D341Med (cell line): Measurements from ENCODE around the gene PPP1R3G.

Source experiments
- DNase-seq: peaks from one replicate; pipeline ENCODE4 v3.0.0; 2012; ENCODE audit warnings: low spot score

PPP1R3G gene

DNA sequence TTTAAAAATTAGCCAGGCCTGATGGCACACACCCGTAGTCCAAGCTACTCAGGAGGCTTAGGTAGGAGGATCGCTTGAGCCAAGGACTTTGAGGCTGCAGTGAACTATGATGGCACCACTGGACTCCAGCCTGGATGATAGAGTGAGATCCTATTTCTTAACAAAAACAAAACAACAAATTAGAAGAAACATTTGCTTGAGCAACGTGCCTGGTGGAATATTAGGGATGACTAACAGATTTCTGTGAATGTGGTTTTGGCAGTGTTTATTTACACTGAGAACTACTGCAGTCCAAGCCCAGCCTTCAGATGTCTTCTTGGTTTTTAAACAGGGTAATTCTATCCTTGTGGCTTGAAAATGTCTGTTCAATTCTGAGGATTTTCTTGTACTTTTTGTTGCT, 9.2 kb downstream of the PPP1R3G start:
- no peak for DNase-seq

DNA sequence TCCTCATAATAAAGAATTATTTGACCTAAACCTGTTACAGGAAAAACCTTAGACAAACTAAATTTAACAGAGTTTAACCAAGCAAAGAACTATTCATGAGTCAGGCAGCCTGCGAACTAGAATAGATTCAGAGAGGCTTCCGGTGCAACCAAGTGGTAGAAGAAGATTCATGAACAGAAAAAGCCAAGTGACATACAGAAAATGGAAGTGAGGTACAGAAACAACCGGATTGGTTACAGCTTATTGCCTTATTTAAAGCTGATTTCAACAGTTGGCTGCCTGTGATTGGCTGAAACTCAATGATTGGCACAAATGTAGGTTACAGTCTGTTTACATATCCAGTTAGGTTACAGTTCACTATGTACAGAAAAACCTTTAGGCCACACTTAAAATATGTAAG, 10.1 kb downstream of the PPP1R3G start:
- DNase-seq = no peak

DNA sequence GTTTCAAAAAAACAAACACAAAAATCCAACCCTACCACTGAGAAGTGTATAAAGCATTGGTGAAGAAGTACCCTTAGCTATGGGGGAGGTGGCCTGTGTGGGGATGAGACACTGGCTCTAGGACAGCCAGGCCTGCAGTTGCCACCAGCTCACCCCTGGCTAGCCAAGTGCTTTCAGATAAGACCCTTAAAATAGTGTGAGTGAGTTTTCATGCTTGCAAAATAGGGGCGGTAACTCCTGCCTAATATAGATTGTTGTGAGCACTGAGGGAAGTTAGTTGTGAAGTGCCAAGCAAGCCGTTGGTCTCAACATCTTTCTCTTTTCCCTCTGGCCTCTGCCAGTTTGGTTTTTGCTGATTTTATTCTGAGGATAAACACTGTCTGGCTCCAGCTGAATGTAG, 11.3 kb downstream of the PPP1R3G start:
- no peak for DNase-seq

DNA sequence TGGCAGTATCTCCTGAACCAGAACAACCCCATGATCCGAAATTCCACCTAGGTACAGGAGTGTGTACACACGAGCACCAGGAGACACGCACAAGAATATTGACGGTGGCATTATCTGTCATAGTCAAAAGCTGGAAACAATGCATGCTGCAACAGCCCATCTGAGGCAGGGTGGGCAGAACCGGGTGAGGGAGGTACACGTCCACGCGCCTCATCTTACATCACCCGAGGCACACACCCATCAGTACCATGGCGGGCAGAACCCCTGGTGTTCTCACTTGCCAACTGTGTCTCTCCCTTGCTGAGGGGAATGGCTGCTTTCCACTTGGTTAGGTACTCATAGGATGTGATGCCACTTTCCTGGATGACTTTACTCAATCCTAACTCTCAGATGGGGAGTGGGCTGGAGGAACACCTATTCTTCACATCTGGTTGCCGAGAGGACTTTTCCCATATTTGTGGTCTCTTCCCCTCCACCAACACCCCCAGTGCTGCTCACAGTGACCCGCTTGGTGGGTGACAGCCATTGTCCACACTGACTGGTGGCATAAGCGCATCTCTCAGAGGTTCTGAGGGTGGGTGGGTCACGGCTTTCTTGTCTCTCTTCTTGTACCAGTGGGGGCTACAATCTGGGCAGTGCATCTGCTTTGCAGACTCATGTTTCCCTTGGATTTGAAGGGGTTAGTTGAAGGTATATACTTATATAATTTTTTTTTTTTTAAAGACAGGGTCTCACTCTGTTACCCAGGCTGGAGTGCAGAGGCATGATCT, 13.5 kb downstream of the PPP1R3G start:
- DNase-seq = no peak

DNA sequence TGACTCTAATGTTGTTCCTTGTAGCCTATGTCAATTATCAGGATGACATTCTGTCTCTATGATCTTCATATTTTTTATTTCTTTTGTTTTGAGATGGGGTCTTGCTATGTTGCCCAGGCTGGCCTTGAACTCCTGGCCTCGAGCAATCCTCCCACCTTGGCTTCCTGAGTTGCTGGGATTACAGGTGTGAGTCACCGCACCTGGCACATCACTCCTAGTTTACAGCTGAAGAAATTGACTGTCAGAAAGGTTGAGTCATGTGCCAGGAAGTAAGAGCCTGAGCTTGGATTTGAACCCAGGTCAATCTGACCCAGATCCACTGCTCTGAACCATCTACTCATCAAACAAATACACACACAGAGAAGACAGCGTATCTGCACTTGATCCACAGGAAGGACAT, 14.4 kb downstream of the PPP1R3G start:
- no peak for DNase-seq

DNA sequence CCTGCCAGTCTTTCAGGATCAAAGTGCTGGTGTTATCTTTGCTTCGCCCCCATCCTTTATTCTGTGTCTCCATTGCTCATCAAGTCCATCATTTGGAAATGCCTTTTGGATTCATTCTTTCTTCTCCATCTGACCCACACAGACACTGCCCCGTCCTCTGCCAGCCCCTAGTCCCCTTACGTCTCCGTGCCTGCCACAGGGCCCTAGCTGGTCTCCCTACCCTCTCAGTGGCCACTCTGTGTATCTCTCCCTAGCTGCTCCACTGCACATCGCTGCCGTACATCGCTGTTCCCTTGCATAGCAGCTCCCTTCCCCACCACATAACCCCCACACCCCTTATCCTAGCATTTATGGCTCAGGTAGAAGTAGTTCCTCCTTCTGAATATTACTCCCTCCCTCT, 15.7 kb downstream of the PPP1R3G start:
- DNase-seq = no peak

DNA sequence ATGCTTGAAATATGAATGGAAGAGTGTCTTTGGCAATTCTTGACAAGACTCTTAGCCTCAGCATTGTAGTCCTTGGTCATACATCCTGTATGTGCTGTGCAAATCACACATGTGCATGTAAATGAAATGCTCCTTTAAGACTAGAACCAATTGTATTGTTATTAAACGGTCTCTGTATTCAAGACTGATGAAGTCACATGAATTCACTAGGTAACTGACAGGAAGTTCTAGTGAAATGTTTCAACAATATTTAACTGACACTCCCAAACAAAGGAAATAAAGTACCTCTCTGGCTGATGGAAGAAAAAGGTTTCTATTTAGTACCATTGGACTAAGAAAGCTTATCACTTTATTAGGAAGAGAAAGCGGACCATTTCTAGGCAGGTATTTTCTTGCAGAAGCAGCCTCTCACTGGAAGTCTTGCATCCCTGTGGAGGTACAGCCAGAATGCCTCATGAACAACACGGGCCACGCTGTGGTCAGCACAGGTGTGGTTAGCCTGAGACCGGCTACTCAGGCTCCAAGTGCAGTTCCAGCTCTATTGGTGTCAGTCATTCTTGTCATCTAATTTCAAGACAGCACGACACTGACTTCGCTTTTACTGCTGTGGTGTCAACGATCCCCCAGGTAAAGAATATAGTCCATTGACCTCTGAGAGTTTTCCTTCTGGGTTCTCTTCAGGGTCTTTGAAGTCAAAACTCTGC, 17.3 kb downstream of the PPP1R3G start:
- DNase-seq = no peak

DNA sequence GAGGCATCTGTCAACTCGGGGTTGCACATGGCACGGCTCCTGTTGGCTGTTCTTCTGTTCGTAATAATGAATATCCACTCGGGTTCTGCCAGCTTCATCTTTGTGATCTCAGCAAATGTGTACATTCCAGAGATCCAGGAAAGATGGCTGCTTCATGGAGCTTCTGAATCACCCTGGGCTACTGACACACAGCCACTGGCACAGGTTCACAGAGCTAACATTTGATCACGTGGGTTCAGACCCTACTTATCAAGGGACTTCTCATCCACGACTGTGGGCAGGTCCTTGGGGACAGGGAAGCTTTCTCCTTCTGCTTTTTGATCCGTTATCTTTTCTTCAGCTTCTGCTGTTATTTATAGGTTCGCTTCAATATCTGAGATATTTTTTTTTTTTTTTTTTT, 18.1 kb downstream of the PPP1R3G start:
- no peak for DNase-seq

DNA sequence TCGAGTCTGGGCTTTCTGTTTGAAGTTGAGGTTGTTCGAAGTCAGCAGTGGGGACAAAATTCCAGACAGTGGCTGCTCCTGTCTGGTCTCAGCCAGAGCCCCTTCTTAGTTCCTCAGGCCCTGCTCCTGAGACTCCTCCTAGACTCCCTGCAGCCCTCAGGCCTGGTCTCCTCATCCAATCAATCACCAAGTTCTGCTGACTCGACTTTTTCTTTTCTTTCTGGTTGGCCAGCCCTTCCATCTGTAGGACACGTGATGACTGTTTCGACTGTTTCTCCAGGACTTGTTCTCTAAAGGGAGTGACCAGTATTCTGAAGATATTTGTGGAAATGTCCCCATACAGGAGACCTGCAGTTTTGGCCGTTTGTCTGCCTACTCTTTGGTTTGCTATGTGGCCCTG, 19.5 kb downstream of the PPP1R3G start:
- no peak for DNase-seq

DNA sequence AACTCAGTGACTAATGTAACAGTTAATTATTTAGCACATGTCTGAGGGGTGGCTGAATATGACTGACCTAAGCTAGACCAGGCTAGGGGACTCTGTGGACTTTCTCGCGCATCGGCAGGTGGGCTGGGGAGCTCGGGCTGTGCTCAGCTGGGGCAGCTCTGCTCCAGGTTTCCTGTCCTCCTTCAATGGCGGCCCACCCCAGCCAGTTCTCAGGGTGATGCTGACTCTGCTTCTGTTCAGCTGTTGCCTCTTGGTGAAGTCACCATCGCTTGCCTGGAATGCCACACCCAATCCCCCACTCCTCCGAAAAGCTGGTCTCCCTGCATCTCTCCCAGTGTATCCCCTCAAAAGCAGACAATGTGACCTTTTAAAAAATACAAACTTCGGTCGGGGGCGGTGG, 20.0 kb downstream of the PPP1R3G start:
- no peak for DNase-seq

DNA sequence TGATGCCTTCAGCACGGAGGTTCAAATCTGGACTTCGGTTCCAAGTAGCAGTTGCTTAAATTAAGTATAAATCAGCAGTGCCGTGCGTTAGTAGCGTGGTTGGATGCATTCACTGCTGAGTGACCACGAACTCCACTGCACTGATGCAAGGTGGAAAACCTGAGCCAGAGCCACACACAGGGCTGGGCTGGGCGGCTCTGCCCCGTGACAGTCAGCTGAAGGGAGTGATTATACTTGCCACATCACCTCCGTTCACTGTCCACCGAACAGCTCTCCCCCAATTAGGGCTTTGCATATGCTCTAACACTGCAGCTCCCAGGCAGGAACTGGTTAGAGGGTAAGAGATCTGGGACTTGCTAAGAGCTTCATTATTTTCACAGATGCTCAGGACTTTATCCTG, 22.2 kb downstream of the PPP1R3G start:
- DNase-seq = no peak

DNA sequence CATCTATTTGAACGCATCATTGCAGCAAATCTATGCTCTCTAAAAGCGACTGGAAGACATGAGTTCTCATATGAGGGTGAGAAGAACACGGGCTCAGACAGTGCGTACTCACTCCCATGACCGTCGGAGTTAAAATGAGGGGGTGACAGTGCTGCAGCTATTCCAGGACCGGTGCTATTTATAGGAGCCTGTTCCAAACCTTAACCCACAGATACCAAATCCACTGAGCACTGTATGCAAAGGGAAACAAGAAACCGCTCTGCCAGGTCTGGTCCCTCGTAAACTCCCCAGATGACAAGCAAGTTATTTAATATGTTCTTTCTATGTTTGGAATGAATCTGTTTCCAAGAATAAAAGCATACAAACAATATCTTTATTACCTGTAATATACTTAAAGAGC, 22.9 kb downstream of the PPP1R3G start:
- no peak for DNase-seq

DNA sequence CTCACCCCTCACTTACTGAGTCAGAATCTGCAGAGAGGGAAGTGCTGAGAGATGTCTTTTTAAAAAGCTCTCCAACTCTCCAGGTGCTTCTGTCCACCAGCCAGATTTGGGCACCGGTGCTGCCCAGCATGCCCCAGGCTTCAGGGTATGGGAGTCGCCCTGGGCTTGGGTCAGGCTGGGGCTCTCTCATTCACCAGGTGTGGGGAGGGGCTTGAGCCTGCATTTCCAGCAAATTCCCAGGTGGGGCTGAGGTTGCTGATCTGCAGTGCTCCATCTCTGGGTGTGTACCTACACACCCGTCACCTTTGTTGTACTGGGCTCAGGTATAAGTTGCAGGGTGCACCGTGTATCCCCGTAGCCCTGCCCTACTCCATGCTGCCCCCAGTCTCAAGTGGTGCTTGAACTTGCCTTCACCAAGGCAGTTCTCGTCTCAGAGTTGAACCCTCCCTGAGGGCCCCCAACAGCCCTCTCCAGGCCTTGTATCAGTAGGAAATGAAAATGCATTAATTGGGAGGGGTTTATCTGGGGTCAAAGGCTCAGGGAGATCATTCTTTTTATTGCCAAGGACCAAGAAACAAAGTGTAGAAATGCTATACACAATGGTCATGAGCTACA, 23.5 kb downstream of the PPP1R3G start:
- no peak for DNase-seq

DNA sequence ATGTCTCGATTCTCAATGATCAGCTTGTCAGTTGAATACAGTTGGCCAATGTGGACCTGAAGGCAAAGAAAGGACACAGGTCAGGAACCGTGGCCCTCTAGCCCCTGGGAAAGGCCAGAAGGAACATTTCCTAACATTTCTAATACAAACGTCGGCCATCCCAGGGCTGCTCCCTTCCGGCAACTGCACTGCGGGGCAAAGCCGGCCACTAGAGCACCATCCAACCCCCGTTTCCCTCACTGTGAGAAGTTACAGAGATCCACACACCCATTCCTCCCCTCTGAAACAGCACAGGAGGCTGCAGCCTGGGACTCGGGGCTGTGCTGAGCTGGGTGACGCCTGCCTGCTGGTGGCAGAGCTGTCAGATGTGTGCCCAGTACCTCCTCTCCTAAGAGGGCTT, 24.3 kb downstream of the PPP1R3G start:
- no peak for DNase-seq

DNA sequence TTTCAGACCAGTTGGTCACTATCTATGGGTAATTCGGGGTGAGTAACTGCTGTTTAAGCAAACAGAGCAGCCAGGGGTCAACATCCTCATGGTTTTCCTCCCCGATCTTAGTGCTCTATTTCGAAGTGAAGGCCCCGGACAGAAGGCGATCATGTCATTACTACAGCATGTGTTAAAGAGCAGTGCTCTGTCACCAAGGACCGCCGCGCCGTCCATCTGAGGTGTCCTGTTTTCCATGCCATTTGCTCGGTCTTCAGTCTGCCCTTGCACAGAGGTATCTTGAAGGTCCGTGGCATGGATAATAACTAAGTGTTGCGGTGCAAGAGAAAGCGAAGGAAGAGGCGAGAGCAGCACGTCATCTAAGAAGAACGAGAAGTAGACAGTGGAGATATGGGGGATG, 25.1 kb downstream of the PPP1R3G start:
- no peak for DNase-seq

DNA sequence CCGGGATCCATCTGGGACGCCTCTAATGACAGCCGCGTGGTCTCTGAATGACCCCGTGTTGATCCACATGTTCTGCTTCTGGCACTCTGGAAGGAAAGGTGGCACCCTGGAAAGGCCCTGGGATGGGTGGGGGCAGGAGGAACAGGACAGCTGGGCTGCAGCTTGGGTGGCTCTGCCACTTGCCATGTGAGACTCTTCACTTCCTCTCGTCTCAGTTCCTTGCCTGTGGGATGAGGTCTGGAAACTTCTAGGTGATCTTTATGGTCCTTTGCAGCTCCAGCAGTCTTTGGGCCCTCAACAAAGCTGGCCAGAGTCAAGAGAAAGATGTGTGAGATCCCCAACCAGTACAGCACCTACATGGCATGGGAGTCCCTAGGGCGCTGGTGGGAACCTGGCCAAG, 26.5 kb downstream of the PPP1R3G start:
- DNase-seq = no peak

DNA sequence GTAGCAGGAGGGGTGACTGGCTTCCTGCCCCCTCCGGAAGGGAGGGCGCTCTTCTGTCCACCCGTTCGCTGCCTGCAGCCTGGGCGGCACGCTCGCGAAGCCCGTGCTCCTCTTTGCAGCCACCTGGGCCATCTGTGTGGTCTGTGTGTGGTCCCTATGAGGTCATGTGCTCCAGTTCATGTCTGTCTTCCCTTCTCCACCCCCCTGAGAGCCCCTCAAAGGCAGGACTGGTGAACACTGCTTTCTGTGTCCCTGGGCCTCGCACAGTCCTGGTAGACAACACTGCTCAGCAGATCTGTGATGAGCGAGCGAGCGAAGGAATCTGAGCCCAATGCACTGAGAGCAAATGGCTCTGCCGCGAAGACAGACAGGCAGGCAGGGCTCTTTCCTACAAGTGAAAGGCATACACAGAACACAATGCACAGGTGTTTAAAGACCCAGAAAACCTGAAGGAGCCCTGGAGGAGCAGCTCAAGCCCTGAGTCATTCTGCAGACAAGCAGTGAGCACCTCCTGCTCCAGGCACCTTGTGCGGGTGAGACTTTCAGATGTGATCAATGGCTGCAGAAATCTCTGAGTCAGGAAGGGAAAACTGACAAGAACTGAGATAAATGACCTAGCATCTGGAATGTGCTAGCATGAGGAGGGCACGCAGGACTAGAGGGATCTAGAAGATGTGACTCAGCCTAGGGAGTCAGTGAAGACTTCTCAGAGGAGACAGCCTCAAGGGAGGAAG, 27.1 kb downstream of the PPP1R3G start:
- no peak for DNase-seq

DNA sequence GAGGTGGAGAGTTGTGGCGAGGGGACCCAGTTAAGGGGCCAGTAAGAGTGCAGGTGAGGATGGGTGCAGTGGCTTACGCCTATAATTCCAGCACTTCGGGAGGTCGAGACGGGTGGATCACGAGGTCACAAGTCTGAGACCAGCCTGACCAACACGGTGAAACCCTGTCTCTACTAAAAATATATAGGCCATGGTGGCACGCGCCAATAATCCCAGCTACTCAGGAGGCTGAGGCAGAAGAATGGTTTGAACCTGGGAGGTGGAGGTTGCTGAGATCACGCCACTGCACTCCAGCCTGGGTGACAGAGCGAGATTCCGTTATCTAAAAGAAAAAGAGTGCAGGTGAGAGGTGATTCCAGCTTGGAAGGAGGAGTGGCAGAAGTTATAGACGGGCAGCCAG, 28.0 kb downstream of the PPP1R3G start:
- DNase-seq = no peak

DNA sequence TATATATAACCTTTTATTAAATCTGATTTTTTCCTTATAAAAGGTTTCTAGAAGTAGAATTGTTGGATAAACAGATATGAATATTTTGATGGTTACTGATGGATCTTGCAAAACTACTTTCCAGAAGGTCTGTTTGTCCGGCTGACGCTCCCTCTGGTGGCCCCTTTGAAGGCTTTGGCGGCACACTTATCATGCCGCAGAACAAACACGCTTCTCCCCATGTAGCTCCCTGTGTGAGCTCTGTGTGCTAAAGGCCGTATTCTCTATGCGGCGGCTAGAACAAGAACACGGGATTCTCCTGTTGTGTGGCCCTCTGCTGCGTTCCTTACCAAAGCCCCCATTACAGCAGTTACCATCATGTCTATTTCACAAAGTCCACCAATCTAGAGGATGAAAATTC, 30.0 kb downstream of the PPP1R3G start:
- DNase-seq = no peak

DNA sequence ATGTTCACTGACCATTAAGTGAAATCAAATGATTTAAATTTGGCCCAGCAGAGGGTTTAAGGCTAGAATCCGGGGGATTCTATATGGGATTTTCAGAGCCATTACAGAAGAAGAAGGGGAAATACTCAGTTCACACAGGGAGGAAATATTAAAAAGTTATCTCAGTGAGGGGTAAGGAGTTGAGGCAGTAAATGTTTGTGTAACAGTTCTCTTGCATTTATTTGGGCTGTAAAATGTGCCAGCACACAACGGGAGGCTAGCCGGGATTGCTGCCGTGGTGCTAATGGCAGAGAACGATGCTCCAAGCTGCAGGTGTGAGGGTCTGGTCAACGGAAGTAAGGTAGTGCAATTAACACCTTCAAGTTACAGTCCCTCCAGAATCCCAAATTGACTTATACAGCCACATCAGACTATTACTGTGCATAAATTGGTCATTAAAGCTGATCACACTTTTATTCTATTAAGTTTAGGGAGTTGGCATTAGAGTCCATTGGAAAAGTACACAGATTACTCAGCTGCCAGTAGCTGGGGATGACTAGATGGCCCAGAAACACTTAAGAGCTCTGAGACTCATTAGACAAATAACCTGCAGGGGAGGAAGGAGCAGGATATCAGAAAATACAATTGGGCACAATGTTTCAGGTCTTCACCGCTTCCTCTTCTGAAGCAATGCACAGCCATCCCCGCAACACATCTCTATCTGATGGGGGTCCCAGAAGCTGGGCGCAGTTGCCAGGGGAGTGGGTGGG, 31.3 kb downstream of the PPP1R3G start:
- DNase-seq = no peak

DNA sequence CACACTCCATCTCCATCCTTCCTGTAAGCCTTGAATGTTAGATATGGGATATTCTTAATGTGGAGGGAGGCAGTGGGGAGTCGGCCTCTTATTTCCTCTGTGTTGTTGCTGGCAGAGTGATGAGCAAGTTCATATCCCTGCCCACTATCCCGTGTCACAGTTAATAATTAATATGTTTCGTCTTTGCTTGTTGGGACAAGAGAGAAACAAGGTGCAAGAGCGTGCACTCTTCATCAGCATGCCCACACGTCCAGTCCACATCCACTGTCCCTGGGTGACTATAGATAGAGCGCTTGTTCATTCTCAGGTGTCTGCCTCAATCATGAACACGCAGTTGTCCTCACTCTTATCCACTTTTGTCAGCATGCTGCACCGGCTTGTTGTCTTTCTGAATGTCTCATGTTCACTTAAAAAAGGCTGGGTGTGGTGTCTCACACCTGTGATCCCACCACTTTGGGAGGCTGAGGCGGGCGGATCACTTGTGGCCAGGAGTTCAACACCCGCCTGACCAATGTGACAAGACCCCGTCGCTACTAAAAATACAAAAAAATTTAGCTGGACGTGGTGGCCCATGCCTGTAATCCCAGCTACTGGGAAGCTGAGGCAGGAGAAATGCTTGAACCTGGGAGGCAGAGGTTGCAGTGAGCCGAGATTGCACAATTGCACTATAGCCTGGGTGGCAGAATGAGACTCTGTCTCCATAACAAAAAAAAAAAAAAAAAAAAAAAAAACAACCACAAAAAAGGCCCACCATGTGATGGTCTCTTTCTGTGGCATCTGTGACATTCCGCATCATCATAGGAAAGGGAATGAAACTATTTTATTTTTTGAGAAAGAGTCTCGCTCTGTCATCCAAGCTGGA, 34.2 kb downstream of the PPP1R3G start:
- DNase-seq = no peak
